ENCODE results near the gene FTL. TPM values are rescaled to one million over a fixed set of nuclear protein-coding genes. Genes with fewer than 3 reads are reported as not detected.

FTL gene
- total and polyA plus RNA-seq, 12 donors = 450 to 3,518 (median 747) TPM

DNA sequence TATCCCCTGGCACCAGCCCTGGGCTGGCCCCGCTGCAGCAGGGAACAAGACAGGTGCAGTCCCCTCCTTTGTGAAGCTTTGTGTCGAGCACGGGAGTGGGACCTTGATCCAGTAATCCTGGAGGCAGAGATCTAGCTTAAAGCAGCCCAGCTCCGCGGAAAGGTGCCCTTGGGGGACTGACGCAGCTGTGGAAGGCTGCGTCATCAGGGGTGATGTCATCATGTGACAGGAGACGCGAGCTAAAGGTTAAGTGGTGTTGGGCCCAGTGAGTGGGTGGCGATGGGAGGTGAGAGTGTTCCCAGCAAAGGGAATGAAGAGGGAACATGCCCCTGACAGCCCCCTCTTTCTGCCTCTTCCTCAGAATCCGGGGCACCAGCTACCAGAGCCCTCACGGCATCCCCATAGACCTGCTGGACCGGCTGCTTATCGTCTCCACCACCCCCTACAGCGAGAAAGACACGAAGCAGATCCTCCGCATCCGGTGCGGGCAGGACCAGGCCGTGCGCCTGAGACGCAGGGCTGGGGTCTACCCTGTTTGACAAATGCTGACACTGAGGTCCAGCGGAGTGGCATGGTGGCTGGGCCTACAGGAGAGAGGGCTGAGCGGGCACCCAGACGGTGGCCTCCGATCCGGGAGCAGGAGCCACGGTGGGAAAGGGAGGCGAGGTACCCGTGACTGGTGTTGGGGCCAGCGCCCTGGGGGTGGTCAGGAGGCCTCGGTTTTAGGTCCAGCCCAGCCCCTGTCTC lies 49.2 kb downstream of the FTL start:
- Histone ChIP-seq H3K36me3 (peaks cover 0 to 67% (median 21%) of the 10 kb centered on the region in 9 donors), H3K4me3 (no peak overlapping the region)

DNA sequence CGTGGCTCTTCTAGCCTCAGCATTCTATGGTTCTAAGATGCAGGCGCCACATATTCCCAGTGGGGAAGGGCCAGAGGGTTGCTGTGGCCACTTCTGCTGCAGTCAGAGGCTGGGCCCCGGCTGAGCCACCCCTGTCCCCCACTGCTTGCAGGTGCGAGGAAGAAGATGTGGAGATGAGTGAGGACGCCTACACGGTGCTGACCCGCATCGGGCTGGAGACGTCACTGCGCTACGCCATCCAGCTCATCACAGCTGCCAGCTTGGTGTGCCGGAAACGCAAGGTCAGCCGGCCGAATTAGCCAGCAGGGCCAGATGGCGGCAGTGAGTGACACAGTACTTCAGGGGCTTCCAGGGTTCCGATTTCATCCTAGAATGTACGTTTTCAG lies 49.8 kb downstream of the FTL start:
- Histone ChIP-seq H3K27ac (no peak overlapping the region), H3K4me1 (peaks cover 0 to 27% (median 23%) of the 10 kb centered on the region in 9 donors), H3K27me3 (peaks cover 0 to 26% (median 13%) of the 10 kb centered on the region in 7 donors), H3K36me3 (peaks cover 0 to 61% (median 16%) of the 10 kb centered on the region in 9 donors), H3K9me3 (no peaks in the 10 kb centered on the region), H3K4me3 (no peak overlapping the region)
- ATAC-seq (no peak), DNase-seq (no peak)
- intact Hi-C loops (cut with DNase I) = no loop called here
- TF ChIP-seq, protein P1, sequence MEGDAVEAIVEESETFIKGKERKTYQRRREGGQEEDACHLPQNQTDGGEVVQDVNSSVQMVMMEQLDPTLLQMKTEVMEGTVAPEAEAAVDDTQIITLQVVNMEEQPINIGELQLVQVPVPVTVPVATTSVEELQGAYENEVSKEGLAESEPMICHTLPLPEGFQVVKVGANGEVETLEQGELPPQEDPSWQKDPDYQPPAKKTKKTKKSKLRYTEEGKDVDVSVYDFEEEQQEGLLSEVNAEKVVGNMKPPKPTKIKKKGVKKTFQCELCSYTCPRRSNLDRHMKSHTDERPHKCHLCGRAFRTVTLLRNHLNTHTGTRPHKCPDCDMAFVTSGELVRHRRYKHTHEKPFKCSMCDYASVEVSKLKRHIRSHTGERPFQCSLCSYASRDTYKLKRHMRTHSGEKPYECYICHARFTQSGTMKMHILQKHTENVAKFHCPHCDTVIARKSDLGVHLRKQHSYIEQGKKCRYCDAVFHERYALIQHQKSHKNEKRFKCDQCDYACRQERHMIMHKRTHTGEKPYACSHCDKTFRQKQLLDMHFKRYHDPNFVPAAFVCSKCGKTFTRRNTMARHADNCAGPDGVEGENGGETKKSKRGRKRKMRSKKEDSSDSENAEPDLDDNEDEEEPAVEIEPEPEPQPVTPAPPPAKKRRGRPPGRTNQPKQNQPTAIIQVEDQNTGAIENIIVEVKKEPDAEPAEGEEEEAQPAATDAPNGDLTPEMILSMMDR (IDR thresholded peaks at IDR 0.05) = no peak
- WGBS, 2 donors = 91 to 96% methylated on average over 18 of the region's 18 CpGs

More for the DNA sequence above, 49.2 kb downstream of the FTL start:
- Histone ChIP-seq H3K27ac (no peak overlapping the region), H3K27me3 (peaks cover 0 to 20% (median 9%) of the 10 kb centered on the region in 7 donors), H3K9me3 (no peaks in the 10 kb centered on the region), H3K4me1 (peaks cover 0 to 23% (median 18%) of the 10 kb centered on the region in 9 donors)
- TF ChIP-seq, protein P1 (IDR thresholded peaks at IDR 0.05) = no peak
- ATAC-seq = no peak
- intact Hi-C loops (cut with DNase I) = no loop called here
- DNase-seq = no peak
- 92 to 95% methylated on average over 32 of the region's 32 CpGs for WGBS, 2 donors

DNA sequence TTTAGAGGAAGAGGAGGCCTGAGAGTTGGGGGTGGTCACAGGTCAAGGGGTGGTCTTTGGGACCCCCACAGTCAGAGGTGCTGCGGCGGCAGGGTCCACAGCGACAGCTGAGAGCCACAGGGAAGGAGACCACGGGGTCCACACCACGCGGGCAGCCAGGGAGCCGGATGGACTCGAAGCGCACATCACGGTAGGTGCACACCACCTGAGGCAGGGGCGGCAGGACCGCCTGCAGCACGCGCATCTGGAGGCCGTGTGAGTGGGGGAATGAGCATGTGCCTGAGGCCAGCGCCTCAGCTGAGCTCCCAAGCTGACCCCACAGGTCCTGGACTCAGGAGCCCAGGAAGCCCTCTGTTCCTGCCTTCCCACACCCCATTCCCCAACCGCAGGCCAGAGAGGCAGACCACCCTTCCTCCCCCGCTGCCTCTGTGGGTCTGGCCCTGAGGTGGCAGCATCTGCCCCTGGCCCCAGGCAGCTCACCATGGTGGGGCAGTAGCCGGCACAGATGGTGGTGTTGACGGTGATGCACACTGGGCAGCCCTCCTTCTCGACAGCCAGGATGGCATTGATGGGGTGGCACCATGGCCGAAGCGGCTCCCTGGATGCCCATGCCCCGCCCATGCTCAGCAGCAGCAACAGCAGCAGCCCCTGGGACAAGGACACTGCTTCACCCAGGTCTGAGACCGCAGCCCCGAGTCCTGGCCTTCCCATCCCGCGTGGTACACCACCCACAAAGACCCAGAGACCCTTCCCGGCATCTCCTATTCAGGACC lies 51.1 kb downstream of the FTL start:
- intact Hi-C loops (cut with DNase I) = no loop called here
- H3K27ac ChIP-seq = no peak overlapping the region
- DNase-seq (no peak), ATAC-seq (no peak)
- 95 to 96% methylated on average over 23 to 26 of the region's 29 CpGs for WGBS, 2 donors
- H3K4me1 ChIP-seq = peaks cover 0 to 27% (median 23%) of the 10 kb centered on the region in 9 donors
- H3K27me3 ChIP-seq = peaks cover 0 to 40% (median 14%) of the 10 kb centered on the region in 7 donors
- no peaks in the 10 kb centered on the region for H3K9me3 ChIP-seq
- peaks cover 0 to 47% (median 13%) of the 10 kb centered on the region in 9 donors for H3K36me3 ChIP-seq
- no peak overlapping the region for H3K4me3 ChIP-seq
- TF ChIP-seq, protein P1 (IDR thresholded peaks at IDR 0.05) = no peak

Small RNA genes within 50 kb of the gene (microRNA-seq; reads per million reads assigned to microRNA genes)
- gene MIR6798 = 0 to 1.0 reads per million in 2 donors

Other genes starting within 250 kb of the FTL start
- gene MAMSTR, start 245.6 kb upstream of the FTL start, total RNA-seq = 1 to 10 TPM; 1.9 to 7.5 (median 3.4) TPM
- gene MAMSTR, start 245.6 kb upstream of the FTL start, polyA plus RNA-seq = 1 to 10 TPM; 2.4 to 6.4 TPM
- 10 to 100 TPM; 13.6 to 23.5 (median 15.4) TPM for gene RASIP1, start 224.7 kb upstream of the FTL start, total RNA-seq
- gene RASIP1, start 224.7 kb upstream of the FTL start, polyA plus RNA-seq = 10 to 100 TPM; 19.9 to 27.3 TPM
- under 1 TPM in 9 of 10 donors, not detected in 1; 0.12 to 0.95 (median 0.68) TPM for gene IZUMO1, start 218.4 kb upstream of the FTL start, total RNA-seq
- 1 to 10 TPM in 1 of 2 donors, under 1 TPM in 1; 0.39 to 1.3 TPM for gene IZUMO1, start 218.4 kb upstream of the FTL start, polyA plus RNA-seq
- gene FUT1, start 212.7 kb upstream of the FTL start, total RNA-seq = 1 to 10 TPM; 1.8 to 5.7 (median 2.7) TPM
- 1 to 10 TPM; 2.2 to 5.4 TPM for gene FUT1, start 212.7 kb upstream of the FTL start, polyA plus RNA-seq
- gene FGF21, start 209.8 kb upstream of the FTL start, total RNA-seq = not detected
- gene FGF21, start 209.8 kb upstream of the FTL start, polyA plus RNA-seq = not detected
- 10 to 100 TPM; 49.9 to 77.8 (median 65.2) TPM for gene BCAT2, start 154.3 kb upstream of the FTL start, total RNA-seq
- gene BCAT2, start 154.3 kb upstream of the FTL start, polyA plus RNA-seq = 10 to 100 TPM; 43.7 to 96.7 TPM
- 1 to 10 TPM; 1.1 to 5.3 (median 3.1) TPM for gene HSD17B14, start 128.8 kb upstream of the FTL start, total RNA-seq
- gene HSD17B14, start 128.8 kb upstream of the FTL start, polyA plus RNA-seq = 1 to 10 TPM; 2.4 to 2.7 TPM
- 10 to 100 TPM; 18.5 to 70.6 (median 25.1) TPM for gene PLEKHA4, start 96.7 kb upstream of the FTL start, total RNA-seq
- 10 to 100 TPM; 29.3 to 29.5 TPM for gene PLEKHA4, start 96.7 kb upstream of the FTL start, polyA plus RNA-seq
- 100 to 1,000 TPM in 1 of 10 donors, 10 to 100 TPM in 9; 55.4 to 123 (median 73.7) TPM for gene PPP1R15A, start 92.9 kb upstream of the FTL start, total RNA-seq
- gene PPP1R15A, start 92.9 kb upstream of the FTL start, polyA plus RNA-seq = 100 to 1,000 TPM in 1 of 2 donors, 10 to 100 TPM in 1; 59.6 to 192 TPM
- under 1 TPM in 5 of 10 donors, not detected in 5; 0.15 to 0.69 (median 0.49) TPM for gene TULP2, start 66.6 kb upstream of the FTL start, total RNA-seq
- under 1 TPM in 1 of 2 donors, not detected in 1; 0.22 TPM for gene TULP2, start 66.6 kb upstream of the FTL start, polyA plus RNA-seq
- gene NUCB1, start 65.0 kb upstream of the FTL start, total RNA-seq = 100 to 1,000 TPM; 227 to 452 (median 311) TPM
- gene NUCB1, start 65.0 kb upstream of the FTL start, polyA plus RNA-seq = 100 to 1,000 TPM; 170 to 294 TPM
- under 1 TPM in 1 of 10 donors, not detected in 9; 0.51 TPM for gene DHDH, start 31.6 kb upstream of the FTL start, total RNA-seq
- gene DHDH, start 31.6 kb upstream of the FTL start, polyA plus RNA-seq = under 1 TPM in 1 of 2 donors, not detected in 1; 0.17 TPM
- gene BAX, start 10.4 kb upstream of the FTL start, total RNA-seq = 10 to 100 TPM; 11.5 to 41.5 (median 19.5) TPM
- gene BAX, start 10.4 kb upstream of the FTL start, polyA plus RNA-seq = 10 to 100 TPM; 17.6 to 37.4 TPM
- gene GYS1, start 28.0 kb downstream of the FTL start, total RNA-seq = 100 to 1,000 TPM; 139 to 245 (median 201) TPM
- 100 to 1,000 TPM; 114 to 128 TPM for gene GYS1, start 28.0 kb downstream of the FTL start, polyA plus RNA-seq
- 10 to 100 TPM; 40.1 to 60.4 (median 49.3) TPM for gene RUVBL2, start 28.6 kb downstream of the FTL start, total RNA-seq
- 100 to 1,000 TPM in 1 of 2 donors, 10 to 100 TPM in 1; 60.1 to 108 TPM for gene RUVBL2, start 28.6 kb downstream of the FTL start, polyA plus RNA-seq
- gene LHB, start 51.8 kb downstream of the FTL start, total RNA-seq = not detected
- not detected for gene LHB, start 51.8 kb downstream of the FTL start, polyA plus RNA-seq
- gene CGB3, start 59.0 kb downstream of the FTL start, total RNA-seq = not detected
- not detected for gene CGB3, start 59.0 kb downstream of the FTL start, polyA plus RNA-seq
- not detected for gene CGB2, start 66.6 kb downstream of the FTL start, total RNA-seq
- not detected for gene CGB2, start 66.6 kb downstream of the FTL start, polyA plus RNA-seq
- gene CGB1, start 71.6 kb downstream of the FTL start, total RNA-seq = not detected
- gene CGB1, start 71.6 kb downstream of the FTL start, polyA plus RNA-seq = not detected
- not detected for gene CGB5, start 78.5 kb downstream of the FTL start, total RNA-seq
- not detected for gene CGB5, start 78.5 kb downstream of the FTL start, polyA plus RNA-seq
- gene CGB8, start 83.8 kb downstream of the FTL start, total RNA-seq = not detected
- not detected for gene CGB8, start 83.8 kb downstream of the FTL start, polyA plus RNA-seq
- gene CGB7, start 92.4 kb downstream of the FTL start, total RNA-seq = not detected
- under 1 TPM; 0.14 to 0.37 TPM for gene CGB7, start 92.4 kb downstream of the FTL start, polyA plus RNA-seq
- gene NTF4, start 99.5 kb downstream of the FTL start, total RNA-seq = 1 to 10 TPM in 1 of 10 donors, under 1 TPM in 2, not detected in 7; 0.28 to 1.1 (median 0.71) TPM
- gene NTF4, start 99.5 kb downstream of the FTL start, polyA plus RNA-seq = 1 to 10 TPM in 1 of 2 donors, under 1 TPM in 1; 0.06 to 1.6 TPM
- gene KCNA7, start 107.4 kb downstream of the FTL start, total RNA-seq = 1 to 10 TPM in 2 of 10 donors, under 1 TPM in 7, not detected in 1; 0.11 to 4.8 (median 0.26) TPM
- gene KCNA7, start 107.4 kb downstream of the FTL start, polyA plus RNA-seq = 1 to 10 TPM in 1 of 2 donors, under 1 TPM in 1; 0.04 to 1.5 TPM
- gene SNRNP70, start 120.1 kb downstream of the FTL start, total RNA-seq = 100 to 1,000 TPM in 3 of 10 donors, 10 to 100 TPM in 7; 75.2 to 157 (median 88.4) TPM
- 100 to 1,000 TPM; 114 to 330 TPM for gene SNRNP70, start 120.1 kb downstream of the FTL start, polyA plus RNA-seq
- gene LIN7B, start 149.1 kb downstream of the FTL start, total RNA-seq = 10 to 100 TPM; 17.6 to 26.7 (median 23.0) TPM
- gene LIN7B, start 149.1 kb downstream of the FTL start, polyA plus RNA-seq = 10 to 100 TPM; 25.9 to 38.5 TPM
- gene C19orf73, start 153.8 kb downstream of the FTL start, total RNA-seq = 1 to 10 TPM in 5 of 10 donors, under 1 TPM in 5; 0.64 to 2.3 (median 1.0) TPM
- 1 to 10 TPM; 1.9 to 5.4 TPM for gene C19orf73, start 153.8 kb downstream of the FTL start, polyA plus RNA-seq
- gene PPFIA3, start 154.2 kb downstream of the FTL start, total RNA-seq = 1 to 10 TPM; 3.6 to 7.0 (median 5.8) TPM
- 10 to 100 TPM; 15.4 to 16.7 TPM for gene PPFIA3, start 154.2 kb downstream of the FTL start, polyA plus RNA-seq
- gene HRC, start 190.1 kb downstream of the FTL start, total RNA-seq = 1,000 to 10,000 TPM in 6 of 10 donors, 100 to 1,000 TPM in 4; 901 to 1,557 (median 1,052) TPM
- 100 to 1,000 TPM; 331 to 710 TPM for gene HRC, start 190.1 kb downstream of the FTL start, polyA plus RNA-seq
- gene TRPM4, start 192.5 kb downstream of the FTL start, total RNA-seq = 10 to 100 TPM; 21.7 to 38.5 (median 33.0) TPM
- gene TRPM4, start 192.5 kb downstream of the FTL start, polyA plus RNA-seq = 100 to 1,000 TPM in 1 of 2 donors, 10 to 100 TPM in 1; 20.4 to 100 TPM